ENCODE results near the gene C1QTNF7.

DNA sequence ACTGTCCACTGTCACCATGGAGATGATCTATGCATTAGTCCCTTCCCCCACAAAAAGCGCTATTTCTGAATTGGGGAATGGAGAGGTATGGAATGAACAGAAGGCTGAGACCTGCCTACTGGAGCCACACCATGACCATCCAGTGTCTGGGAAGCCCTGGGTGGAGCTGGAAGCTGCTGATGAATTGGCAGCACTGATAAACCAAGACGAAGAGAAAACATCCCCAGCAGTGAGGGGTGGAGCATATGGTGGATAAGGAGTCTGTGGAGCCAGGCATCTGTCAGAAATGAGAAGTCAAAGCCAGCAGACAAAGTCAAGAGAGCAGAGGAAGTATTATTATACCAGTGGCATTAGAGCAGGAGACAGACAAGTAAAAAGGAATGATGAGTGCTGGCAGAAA, 55.0 kb downstream of the C1QTNF7 start:
- TF ChIP-seq, protein P1, sequence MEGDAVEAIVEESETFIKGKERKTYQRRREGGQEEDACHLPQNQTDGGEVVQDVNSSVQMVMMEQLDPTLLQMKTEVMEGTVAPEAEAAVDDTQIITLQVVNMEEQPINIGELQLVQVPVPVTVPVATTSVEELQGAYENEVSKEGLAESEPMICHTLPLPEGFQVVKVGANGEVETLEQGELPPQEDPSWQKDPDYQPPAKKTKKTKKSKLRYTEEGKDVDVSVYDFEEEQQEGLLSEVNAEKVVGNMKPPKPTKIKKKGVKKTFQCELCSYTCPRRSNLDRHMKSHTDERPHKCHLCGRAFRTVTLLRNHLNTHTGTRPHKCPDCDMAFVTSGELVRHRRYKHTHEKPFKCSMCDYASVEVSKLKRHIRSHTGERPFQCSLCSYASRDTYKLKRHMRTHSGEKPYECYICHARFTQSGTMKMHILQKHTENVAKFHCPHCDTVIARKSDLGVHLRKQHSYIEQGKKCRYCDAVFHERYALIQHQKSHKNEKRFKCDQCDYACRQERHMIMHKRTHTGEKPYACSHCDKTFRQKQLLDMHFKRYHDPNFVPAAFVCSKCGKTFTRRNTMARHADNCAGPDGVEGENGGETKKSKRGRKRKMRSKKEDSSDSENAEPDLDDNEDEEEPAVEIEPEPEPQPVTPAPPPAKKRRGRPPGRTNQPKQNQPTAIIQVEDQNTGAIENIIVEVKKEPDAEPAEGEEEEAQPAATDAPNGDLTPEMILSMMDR (IDR thresholded peaks at IDR 0.05; ENCODE audit: borderline replicate concordance, extremely low read depth, low read length, poor library complexity, severe bottlenecking): no peak
- no peak for TF ChIP-seq EZH2 (IDR thresholded peaks at IDR 0.05; ENCODE audit: borderline replicate concordance, low read depth, low read length, severe bottlenecking)

All from DND-41 (cell line).